Stimulated activated CD4-positive, alpha-beta T cell treated with anti-CD3 and anti-CD28 coated beads, Interleukin-15, amount 100 ng/mL, for 1 hour (primary cell): Measurements from ENCODE around the gene TEAD2.
A peak's percentile ranks its signal among the peaks of the same experiment; 100 is the strongest.

Experiments used
- DNase-seq, 2 donors: peaks; one replicate each; pipeline ENCODE4 v3.0.0-alpha.2; 2020; ENCODE audit warnings: low read depth in 1 of 2, low spot score in 1 of 2

The TEAD2 gene

DNA sequence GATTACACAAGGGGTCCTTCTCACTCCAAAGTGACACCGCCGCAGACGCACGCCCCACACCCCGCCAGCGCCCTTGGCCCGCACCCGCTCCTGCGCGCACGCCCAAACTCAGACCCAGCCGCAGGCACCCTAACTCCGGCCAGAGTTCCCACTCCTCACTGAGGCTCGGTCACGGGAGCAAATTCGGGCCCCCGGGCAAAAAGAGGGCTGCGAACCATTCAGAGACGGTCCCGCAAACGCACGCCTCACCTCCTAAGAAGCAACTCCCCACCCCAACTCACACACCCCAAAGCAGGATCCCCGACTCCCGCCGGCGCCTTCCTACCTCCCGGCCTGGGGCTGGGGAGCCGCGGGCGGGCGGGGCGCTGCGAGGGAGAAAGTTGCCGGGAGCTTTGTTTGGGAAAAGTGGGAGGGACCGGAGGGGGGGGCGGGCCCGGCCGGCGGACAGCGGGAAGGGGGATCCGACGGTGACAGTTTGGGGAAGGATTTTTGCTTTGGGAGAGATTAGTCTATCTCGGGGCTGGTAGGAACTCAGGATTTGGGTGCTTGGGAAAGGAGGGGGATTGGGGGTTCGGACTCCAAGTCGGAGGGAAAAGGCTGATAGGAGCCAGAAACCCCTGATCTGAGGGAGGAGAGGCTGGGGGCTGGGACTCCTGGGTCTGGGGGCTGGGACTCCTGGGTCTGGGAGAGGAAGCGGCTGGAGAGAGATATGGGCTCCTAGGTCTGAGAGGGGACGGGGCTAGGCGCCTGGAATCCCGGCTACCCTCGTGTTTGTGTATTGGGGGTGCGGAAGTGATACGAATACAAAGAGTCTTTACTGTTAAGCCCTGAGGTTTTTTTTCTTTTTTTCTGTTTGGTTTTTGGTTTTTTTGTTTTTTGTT, at the start of gene TEAD2:
Gene TEAD2, minus strand, starts transcription at position 369 of the 881 bp plus-strand sequence. CDS start 2,341 bp downstream, outside the sequence.
- DNase-seq, result no peak

DNA sequence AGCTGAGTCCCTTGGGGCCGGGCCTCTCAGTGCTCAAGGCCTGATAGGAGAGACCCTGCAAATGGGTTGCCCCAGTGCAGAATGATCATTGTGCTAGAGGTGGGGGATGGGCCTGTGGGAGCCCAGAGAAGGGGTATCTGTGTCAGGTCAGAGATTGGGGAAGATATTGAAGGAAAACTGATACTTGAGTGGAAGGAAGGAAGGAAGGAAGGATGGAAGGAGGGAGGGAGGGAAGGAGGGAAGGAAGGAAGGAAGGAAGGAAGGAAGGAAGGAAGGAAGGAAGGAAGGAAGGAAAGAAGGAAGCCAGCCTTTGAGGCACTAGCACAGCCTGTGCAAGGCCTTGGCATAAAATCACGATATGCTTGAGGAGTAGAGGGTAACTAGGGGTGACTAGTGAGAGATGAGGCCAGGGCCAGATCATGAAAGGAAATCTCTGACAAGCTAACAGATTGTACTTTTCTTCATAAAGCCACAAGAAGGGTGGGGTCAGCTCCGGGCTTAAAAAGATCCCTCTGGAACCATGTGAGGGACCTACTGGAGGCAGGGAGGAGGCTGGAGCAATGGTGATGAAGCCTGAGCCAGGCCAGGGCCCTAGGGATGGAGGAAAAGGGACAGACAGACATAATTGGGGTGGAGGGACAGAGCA, 49.6 kb upstream of the TEAD2 start:
- no peak for DNase-seq

DNA sequence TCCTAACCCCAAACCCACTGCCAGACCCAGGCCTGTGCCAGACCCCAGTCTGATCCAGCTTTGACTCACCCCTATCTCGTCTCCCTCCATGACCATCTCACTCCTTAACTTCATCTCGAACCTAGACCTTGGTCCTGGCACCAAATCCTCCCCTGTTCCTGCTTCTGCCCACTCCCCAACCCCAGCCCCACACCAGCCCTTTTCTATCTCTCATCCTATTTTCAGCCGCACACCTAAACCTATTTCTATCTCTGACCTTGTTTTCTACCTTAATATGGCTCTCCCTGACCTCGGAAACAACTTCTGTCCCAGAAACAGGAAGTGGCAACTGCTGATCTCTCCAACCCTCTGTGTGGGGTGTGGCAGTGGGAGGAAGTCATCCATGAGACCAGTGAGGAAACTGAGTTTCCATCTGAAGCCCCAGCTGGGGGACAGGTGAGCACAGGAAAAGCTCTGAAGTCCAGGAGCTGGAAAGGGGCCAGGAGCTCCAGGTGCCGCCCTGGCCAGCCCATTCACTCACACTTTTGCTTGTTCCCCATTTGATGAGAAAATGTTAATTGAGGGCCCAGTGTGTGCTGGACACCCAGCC, 47.3 kb upstream of the TEAD2 start:
- DNase-seq, result no peak

DNA sequence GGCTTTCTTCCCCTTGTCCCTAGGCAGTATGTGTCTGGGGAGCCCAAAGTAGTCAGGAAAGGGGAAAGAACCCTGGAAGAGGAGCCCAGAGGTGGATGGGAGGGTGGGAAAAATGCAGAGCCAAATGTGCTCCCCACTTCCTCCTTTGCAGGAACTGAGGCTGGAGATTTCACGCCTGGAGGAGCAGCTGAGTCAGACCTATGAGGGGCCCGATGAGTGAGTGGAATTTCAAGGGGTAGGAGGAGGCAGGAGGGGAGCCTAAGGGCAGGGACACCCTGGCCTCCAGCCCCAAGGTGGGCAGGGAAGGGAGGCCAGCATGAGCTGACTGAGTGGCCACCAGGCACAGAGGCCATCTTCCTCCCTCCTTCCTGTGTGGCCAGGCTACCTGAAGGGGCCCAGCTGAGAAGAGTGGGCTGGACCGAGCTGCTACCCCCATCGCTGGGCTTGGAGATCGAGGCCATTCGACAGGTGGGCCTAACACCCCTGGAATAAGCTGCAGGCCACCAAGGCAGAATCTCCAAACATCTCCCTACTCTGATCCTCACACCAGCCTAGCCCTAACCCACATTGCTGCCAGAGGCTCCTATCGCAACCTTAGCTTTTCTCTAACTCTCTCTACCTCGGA, 46.7 kb upstream of the TEAD2 start:
- no peak for DNase-seq

DNA sequence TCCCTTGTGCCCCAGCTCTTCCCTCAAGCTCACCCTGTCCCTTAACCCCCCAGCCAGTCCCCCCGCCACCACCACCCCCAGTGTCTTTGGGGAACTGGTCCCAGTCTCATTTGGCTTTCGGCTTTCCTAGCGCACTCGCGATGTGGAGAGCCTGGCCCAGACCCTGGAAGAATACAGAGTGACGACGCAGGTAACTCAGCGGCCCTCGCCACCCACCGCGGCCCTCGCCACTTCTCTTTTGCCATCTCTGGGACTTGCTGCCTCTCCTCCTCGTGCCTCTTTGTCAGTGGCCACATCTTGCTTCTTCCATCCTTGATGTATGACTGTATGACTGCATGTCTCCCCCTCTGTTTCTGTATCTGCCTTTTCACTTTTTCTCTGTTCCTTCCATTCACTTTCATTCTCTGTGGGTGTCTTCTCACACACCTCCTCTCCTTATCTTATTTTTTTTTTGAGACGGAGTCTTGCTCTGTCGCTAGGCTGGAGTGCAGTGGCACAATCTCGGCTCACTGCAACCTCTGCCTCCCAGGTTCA, 45.3 kb upstream of the TEAD2 start:
- no peak for DNase-seq

DNA sequence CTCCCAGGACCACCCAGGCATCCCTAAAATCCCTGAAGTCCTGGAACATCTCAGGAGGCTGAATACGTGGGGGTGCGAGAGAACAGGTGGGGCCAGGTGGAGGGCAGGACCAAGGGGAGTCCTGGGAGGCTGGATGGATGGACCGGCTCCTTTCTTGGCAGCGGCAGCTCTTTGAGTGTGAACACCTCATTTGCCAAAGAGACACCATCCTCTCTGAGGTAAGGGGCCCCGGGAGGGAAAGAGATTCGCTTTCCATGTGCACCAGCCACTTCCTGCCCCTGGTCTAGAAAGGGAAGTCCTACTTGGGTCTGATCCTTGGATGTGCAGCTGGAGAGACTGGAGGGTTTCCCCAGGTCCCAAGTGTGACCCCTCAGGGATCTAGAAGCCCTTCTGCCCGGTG, 44.9 kb upstream of the TEAD2 start:
- DNase-seq, result no peak

DNA sequence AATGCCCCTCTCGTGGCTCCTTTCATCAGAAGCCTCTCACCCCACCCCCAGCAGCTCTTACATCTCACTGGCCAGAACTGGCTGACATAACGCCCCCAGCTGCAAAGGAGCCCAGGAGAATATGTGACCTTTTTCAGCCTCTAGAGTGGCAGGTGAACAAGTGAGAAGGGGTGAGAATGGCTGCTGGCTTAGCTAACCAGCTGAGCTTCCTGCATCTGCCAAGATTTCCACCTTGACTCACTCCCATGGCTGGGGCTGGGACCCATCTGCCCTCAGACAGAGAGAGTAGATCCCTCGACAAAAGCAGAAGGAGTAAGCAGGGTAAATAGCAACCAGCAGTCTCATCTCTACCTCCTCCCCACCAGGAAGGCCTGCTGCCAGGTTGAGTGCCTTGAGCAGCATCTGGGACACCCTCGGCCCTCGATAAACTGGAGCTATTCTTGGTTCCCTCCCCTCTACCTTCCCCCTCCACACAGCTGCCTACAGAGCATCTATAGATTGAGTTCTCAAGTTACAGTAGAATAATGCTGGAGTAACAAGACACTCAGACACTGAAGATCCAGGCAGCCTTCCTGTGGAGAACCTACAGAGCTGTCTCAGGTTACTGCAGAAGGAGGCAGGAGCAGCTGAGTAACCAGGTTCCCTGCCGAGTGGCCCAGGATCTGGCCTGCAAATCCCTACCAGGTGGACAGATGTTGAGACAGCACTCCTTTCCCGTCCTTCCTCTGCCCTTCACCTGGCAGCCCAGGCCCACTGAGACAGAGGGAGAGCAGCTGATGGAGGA, 41.4 kb upstream of the TEAD2 start:
- DNase-seq, result no peak

DNA sequence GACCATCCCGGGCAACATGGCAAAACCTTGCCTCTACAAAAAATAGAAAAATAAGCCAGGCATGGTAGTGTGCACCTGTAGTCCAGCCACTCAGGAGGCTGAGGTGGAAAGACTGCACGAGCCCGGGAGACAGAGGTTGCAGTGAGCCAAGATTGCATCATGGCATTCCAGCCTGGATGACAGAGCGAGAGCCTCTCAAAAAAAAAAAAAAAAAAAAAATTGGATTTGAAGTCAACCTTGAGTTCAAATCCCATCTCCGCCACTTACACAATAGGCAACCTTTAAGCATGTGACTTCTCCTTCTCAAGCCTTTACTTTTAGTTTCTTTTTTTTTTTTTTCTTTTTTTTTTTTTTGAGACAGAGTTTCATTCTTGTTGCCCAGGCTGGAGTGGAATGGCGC, 37.8 kb upstream of the TEAD2 start:
- no peak for DNase-seq

DNA sequence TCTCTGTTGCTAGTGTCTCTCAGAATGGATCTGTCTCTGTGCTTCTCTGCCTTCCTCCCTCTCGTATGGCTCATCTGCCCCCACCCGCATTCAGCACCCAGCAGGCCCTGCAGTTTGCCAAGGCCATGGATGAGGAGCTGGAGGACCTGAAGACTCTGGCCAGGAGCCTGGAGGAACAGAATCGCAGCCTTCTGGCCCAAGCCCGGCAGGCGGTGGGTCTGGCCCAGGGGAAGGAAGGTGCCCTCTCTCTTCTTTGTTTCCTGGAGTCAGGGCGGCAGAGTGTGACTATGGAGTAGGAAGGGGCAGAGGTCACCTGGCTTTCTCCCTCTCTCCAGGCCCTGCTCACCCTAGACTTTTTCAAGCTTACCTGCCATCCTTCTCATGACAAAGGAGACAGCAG, 36.7 kb upstream of the TEAD2 start:
- DNase-seq, result no peak

DNA sequence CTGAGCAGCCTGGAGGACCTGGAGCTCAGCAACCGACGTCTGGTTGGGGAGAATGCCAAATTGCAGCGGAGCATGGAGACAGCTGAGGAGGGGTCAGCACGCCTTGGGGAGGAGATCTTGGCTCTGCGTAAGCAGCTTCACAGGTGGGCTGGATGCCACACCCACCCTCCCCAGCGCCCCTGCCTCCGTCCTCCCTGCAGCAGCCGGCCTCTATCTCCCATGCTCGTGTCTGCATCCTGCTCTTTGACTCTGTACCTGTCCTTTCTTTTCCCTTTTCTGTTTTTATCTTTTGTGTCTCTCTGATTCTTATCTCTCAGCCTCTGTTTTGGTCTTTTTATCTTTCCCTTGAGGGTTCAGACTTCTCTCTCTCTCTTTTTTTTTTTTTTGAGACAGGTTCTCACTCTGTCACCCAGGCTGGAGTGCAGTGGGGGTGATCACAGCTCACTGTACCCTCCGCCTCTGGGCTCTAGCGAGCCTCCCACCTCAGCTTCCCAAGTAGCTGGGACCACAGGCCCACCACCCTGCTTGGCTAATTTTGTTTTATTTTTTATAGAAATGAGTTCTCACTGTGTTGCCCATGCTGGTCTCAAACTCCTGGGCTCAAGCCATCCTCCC, 35.9 kb upstream of the TEAD2 start:
- no peak for DNase-seq

DNA sequence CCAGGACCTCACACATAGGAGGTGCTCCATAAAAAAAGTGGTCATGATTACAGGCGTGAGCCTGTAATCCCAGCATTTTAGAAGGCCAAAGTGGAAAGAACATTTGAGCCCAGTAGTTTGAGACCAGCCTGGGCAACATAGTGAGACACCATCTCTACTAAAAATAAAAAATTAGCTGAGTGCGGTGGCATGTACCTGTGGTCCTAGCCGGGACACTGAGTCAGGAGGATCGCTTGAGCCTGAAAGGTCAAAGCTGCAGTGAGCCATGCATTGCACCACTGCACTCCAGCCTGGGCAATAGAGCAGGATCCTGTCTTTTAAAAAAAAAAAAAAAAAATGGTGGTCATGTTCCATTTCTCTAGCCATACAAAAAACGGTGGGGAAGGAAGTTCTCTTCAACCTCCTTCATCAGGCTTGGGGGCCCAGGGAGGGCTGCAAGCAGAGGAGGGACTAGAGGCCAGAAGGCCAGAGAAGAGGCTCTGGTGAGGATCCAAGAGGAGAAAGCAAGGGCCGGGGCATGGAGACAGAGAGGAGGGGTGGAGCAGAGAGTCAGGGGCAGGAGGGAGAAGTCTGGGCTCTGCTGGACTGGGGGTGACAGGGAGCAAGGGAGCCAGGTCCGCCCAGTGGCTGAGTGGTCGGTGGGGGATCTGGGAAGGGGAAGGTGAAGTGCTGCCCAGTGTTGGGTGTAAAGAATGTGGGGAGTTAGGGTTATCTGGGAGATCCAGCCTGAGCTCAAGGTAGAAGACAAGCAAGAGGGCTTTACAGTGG, 34.7 kb upstream of the TEAD2 start:
- no peak for DNase-seq

DNA sequence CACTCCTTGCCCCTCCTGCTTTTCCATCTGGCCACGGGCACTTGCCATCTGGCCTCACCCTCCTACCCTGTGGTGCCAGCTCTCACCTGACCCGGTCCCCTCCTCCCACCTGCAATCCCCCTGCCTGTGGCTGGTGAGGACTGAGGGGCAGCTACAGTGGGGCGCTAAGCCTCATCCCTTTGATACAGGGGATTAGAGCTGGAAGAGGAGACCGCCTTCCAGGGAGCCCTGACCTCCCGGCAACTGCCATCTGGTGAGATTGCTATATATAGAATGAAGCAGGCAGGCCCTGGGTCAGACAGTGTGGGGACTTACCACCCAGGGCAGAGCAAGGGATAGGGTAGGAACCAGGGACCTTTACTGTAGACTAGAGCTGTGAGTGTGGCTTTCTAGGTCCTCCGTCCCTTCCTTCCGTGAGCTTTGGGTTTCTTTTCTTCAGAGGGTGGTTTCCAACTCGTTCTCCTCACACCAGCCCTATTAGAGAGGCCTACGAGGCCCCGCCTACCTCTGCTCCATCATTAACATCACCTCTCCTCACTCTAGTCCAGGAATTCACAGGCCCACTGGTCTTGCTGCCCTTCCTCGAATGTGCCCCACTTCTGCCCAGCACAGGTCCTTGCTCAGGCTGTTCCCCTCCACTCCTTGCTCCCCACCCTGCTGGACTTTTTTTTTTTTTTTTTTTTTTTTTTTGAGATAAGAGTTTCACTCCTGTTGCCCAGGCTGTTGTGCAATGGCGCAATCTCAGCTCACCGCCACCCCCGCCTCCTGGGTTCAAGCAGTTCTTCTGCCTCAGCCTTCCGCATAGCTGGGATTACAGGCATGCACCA, 33.6 kb upstream of the TEAD2 start:
- no peak for DNase-seq

DNA sequence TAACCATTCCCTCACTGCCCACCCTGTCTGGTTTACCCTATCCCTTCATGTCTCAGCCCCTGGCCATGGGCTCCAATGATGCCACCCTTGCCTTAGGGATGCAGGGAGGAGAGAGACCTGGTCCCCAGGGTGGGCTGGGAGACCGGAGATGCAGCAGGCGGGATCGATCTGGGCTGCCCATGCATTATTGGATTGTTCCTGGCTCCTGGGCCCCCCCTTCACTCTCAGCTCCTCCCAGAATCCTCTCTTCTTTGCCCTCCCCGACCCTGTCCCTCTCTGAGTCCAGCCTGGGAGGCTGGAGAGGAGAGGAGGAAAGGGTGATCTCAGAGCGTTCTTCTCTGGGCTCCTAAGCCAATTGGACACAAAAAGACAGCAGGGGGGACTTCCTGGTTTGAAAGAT, 31.7 kb upstream of the TEAD2 start:
- DNase-seq, result no peak

DNA sequence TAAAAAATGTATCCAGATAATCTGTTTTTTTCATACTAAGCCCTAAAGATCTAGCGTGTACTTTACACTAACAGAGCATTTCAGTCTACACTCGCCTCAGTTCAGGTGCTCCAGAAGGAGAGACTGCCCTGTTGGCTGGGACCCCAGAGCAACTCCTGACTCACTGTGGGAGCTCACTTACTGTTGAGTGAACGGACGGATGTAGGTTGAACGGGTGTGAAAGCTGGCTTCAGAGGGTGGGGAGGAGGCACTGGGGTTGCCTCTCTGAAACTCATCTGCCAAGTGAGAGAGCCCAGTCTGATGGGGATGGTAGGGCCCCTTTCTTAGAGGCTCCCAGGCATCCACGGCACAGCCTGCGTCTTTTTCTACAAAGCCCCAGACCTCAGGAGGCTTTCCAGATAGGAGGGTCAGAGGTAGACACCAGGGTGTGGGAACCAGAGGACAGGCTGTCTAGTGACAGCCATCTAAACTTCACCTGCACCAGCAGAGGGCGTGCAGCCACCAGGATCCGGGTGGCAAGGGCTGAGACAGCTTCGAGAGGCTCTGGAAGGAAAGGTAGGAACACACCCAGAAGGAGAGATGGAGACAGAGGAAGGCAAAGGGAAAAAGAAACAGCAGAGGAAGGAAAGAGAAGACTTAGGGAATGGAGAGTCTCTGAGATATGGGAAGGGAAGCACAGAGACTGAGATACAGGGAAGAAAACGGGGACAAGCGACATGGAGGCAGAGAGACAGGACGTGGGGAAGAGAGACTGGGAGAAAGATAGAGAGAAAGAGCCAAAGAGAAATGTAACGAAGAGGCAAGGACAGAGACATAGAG, 29.6 kb upstream of the TEAD2 start:
- DNase-seq, result peak; percentile 64 to 67

DNA sequence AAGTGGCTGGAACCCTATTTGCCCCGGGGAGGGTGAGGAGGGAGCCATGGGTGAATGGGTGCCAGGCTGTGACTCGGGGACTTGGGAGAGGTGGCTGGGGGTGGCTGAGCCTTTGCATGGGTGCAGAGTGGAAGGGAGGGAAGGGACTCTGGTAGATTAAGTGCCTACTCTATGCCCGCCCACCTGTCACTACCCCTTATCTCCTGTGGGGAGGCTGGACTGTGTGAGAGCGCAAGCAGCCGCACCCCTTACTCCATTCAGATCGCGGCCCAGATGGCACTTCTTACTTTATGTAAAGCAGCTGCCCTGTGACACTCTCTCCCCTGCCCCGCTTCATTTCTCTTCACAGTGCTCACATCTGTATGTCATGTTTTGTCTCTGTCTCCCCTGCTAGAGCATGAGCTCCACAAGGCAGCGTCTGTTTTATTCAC, 28.7 kb upstream of the TEAD2 start:
- no peak for DNase-seq

DNA sequence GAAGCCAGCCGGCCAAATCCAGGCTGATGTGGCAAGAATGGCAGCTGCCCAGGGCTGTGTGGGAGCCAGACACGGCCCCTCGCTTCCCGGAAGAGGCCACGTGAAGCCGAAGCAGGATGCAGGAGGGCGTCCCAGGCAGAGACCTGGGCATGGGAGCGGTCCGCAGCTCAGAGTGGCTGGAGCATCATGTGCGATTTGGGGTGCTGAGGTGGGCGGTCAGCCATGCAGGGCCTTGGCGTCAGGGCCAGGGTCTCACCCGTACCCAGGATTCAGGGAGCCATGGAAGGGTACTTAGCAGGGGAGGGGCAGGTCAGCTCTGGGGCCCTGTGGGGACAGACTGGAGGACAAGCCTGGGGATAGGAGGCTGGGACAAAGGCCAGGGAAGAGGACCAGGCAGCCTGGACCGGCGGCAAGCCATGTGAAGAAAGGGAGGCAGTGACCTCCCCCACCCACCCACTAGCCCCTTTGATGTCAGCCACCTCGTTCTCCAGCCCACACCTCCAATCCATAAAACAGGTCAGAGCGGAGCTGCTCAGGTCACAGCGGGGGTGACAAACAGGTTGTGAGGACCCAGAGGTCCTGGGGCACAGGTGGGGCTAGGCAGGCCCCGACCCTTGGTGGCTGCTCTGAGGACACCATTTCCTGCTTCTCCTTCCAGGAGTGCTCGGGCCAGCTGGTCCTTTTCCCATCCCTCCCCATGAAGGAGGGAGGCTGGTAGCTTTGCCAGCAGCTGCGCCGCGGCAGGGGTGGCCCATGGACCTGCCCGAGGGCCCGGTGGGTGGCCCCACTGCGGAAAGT, 28.1 kb upstream of the TEAD2 start:
- DNase-seq, result no peak

DNA sequence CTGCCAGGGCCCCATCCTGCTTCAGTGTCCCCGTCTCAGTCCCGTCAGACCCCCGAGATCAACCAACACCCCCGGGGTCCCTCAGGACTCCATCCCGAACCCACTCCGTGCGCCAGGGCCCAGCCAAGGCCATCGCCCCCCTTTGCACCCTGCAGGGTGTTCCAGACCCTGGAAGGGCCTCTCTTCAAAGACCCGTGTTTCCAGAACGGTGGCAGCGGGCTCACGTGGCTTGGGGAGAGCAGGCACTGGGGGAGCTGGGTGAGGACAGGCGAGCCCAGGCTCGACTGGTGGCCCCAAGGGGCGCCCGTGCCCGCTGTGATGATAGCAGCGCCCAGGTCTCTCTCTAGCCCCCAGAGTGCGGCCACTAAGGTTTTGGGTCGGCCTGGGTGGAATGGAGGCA, 27.2 kb upstream of the TEAD2 start:
- no peak for DNase-seq
